Effector CD8-positive, alpha-beta T cell (primary cell): Measurements from ENCODE around the gene CRLF1.
A peak's percentile ranks its signal among the peaks of the same experiment; 100 is the strongest.
"Not testable (repeated sequence)": the region's sequence is repeated elsewhere in the genome, so short reads cannot be mapped to it uniquely, and the experiment has no call there.

ENCODE experiments used
- DNase-seq: peaks from one replicate; lab custom pipeline; 2025; lab: John Stamatoyannopoulos, UW

The CRLF1 gene

GRCh38 chr19:18608805-18609716, 2.5 kb upstream of the CRLF1 start:
- no peak for DNase-seq

GRCh38 chr19:18608102-18608804, 1.7 kb upstream of the CRLF1 start:
- DNase-seq: no peak

GRCh38 chr19:18607226-18608101, 865 bp upstream of the CRLF1 start:
- DNase-seq: no peak

GRCh38 chr19:18605546-18606280, 886 bp downstream of the CRLF1 start:
- DNase-seq: no peak

- no peak for DNase-seq
Observed at GRCh38 chr19:18605196-18605545, 1.4 kb downstream of the CRLF1 start.

GRCh38 chr19:18604820-18605159, 1.8 kb downstream of the CRLF1 start:
- no peak for DNase-seq

- DNase-seq: no peak
Observed at GRCh38 chr19:18603958-18604819, 2.4 kb downstream of the CRLF1 start.

GRCh38 chr19:18603255-18603957, 3.2 kb downstream of the CRLF1 start:
- no peak for DNase-seq

GRCh38 chr19:18601875-18602274, 4.7 kb downstream of the CRLF1 start:
- no peak for DNase-seq

GRCh38 chr19:18600692-18601397, 5.8 kb downstream of the CRLF1 start:
- DNase-seq: not testable (repeated sequence)

GRCh38 chr19:18599485-18599884, 7.1 kb downstream of the CRLF1 start:
- DNase-seq: no peak

- DNase-seq: no peak
Observed at GRCh38 chr19:18597809-18598660, 8.6 kb downstream of the CRLF1 start.

GRCh38 chr19:18596752-18597157, 9.8 kb downstream of the CRLF1 start:
- no peak for DNase-seq

- DNase-seq: no peak
Observed at GRCh38 chr19:18595475-18595874, 11.1 kb downstream of the CRLF1 start.

GRCh38 chr19:18594824-18595373, 11.7 kb downstream of the CRLF1 start:
- no peak for DNase-seq

- peak; percentile 66 for DNase-seq
Observed at GRCh38 chr19:18594096-18594823, 12.3 kb downstream of the CRLF1 start.

GRCh38 chr19:18593367-18594095, 13.1 kb downstream of the CRLF1 start:
- no peak for DNase-seq
